GM12878 (cell line): ENCODE measurements around the gene ADAMTS18.

Experiments used
- CHD2 ChIP-seq: IDR thresholded peaks from 2 replicates; pipeline ENCODE4 v1.6.1; 2011; ENCODE audit warnings: low read depth, low read length, improper control_type of control experiment, borderline replicate concordance
- CTCF ChIP-seq, 3 experiments: IDR thresholded peaks in 2 of 3; conservative IDR thresholded peaks in 1 of 3; 2 replicates each; pipeline ENCODE4 v1.5.1; 2011; ENCODE audit warnings: low read depth in 3 of 3, low read length in 3 of 3, mild to moderate bottlenecking in 3 of 3, control low read depth in 2 of 3, moderate library complexity in 2 of 3, inconsistent platforms in 1 of 3, mixed read lengths in 1 of 3; ENCODE audit not compliant: control insufficient read depth in 2 of 3, insufficient read depth in 1 of 3; ENCODE audit errors: extremely low read depth in 1 of 3
- EP300 ChIP-seq, 2 experiments: fragments of 150-350 bp in 1 of 2; IDR thresholded peaks; 2 replicates each; pipeline ENCODE4 v1.6.1; 2011 to 2012; ENCODE audit warnings: low read depth in 2 of 2, low read length in 2 of 2, borderline replicate concordance in 1 of 2, improper control_type of control experiment in 1 of 2, inconsistent platforms in 1 of 2; ENCODE audit not compliant: control insufficient read depth in 1 of 2
- EZH2 ChIP-seq: IDR thresholded peaks from 2 replicates; pipeline ENCODE4 v1.6.1; 2012; ENCODE audit warnings: low read depth, mild to moderate bottlenecking, control low read depth, inconsistent platforms, low read length, borderline replicate concordance; ENCODE audit not compliant: control insufficient read depth
- MYC ChIP-seq: IDR thresholded peaks from 2 replicates; pipeline ENCODE4 v1.6.1; 2011; ENCODE audit warnings: mild to moderate bottlenecking, low read length, moderate library complexity, inconsistent platforms; ENCODE audit not compliant: insufficient read depth, insufficient replicate concordance, insufficient read length, severe bottlenecking
- NBN ChIP-seq: fragments of 450-650 bp; IDR thresholded peaks from 2 replicates; pipeline ENCODE4 v1.6.1; 2016
- POLR2A ChIP-seq: IDR thresholded peaks from 2 replicates; pipeline ENCODE4 v1.6.1; 2011; ENCODE audit warnings: low read depth, mild to moderate bottlenecking, low read length
- POLR2AphosphoS5 ChIP-seq: IDR thresholded peaks from 2 replicates; pipeline ENCODE4 v1.6.1; 2011; ENCODE audit warnings: mild to moderate bottlenecking, low read length, inconsistent platforms
- RAD21 ChIP-seq: IDR thresholded peaks from 2 replicates; pipeline ENCODE4 v1.6.1; 2011; ENCODE audit warnings: mild to moderate bottlenecking, low read depth, low read length, moderate library complexity; ENCODE audit not compliant: insufficient read depth
- SIX5 ChIP-seq: IDR thresholded peaks from 2 replicates; pipeline ENCODE4 v1.6.1; 2011; ENCODE audit warnings: mild to moderate bottlenecking, low read depth, low read length, moderate library complexity; ENCODE audit not compliant: severe bottlenecking
- SREBF2 ChIP-seq: IDR thresholded peaks from 2 replicates; pipeline ENCODE4 v1.6.1; 2012; ENCODE audit warnings: mild to moderate bottlenecking, low read length
- ZNF274 ChIP-seq: IDR thresholded peaks from one replicate; pipeline ENCODE4 v1.8.0; 2011; ENCODE audit not compliant: insufficient read length, insufficient read depth

DNA sequence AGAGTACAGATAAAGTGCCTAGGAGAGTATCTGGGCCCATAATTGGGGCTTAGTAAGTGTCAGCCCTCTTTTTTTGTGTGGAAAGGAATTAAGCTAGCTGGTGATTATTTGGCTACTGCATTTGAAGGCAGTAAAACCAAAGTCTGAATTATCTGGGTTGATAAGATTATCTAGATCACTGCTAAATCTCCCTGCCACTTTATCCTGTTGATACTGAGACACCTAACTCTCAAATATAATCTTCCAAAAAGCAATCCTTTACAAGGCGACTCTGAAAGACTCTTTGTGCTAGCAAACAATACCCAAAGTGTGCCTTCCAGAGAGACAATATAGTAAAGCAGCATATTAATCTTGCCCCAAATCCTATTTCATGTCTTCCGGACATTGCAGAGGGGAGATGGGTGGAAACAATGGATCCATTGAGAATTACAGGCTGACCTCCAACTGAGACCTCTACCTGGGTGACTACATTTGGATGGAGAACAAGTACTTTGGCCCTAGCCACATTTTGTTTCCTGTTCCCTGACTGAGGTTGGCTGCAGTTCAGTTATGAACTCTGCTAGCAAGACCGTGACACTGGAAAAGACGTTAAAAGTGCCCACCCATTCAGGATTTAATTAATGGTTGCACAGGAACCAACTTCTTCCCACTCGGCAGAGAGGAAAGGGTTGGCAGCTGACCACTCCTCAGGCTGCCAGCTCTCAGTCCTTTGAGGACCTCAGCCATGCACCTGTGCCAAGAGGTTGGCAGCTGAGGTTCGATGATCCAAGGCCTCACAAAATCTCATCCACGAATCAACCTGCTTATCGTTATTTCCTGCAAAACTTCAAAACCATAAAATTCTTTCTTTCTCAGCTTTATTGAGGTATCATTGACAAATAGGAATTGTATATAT is 163.1 kb downstream of the ADAMTS18 start:
- TF ChIP-seq POLR2A = no peak
- no peak for TF ChIP-seq CTCF (IDR thresholded peaks at IDR 0.05 in 2 of 3, conservative IDR thresholded peaks at IDR 0.05 in 1 of 3; ENCODE audit: control insufficient read depth in 2 of 3, extremely low read depth in 1 of 3, insufficient read depth in 1 of 3, low read depth in 3 of 3, low read length in 3 of 3)
- no peak for TF ChIP-seq NBN
- no peak for TF ChIP-seq MYC
- TF ChIP-seq SREBF2 = no peak
- TF ChIP-seq CHD2 = no peak
- TF ChIP-seq POLR2AphosphoS5 = no peak
- no peak for TF ChIP-seq RAD21
- no peak for TF ChIP-seq ZNF274
- TF ChIP-seq SIX5 = no peak
- no peak for TF ChIP-seq EP300 (IDR thresholded peaks at IDR 0.05; ENCODE audit: borderline replicate concordance in 1 of 2, control insufficient read depth in 1 of 2, low read depth in 2 of 2, low read length in 2 of 2)
- TF ChIP-seq EZH2 = no peak
